ENCODE data around the gene IGFBP6. TPM values are rescaled to one million over a fixed set of nuclear protein-coding genes. Genes with fewer than 3 reads are reported as not detected.

Gene IGFBP6
- 10 to 100 TPM in 2 of 3 donors, 1 to 10 TPM in 1; 10.0 to 93.4 (median 27.1) TPM for total RNA-seq
- long read RNA-seq, donor 1, transcript IGFBP6-201 (4 exons, 1,169 nt) = major isoform, 55 of 56 reads
- long read RNA-seq, donor 1, partial matches to known transcripts = 1 of 56 reads
- long read RNA-seq, donor 1, other reads (novel, unspliced or antisense) = 0 of 56 reads
- long read RNA-seq, donor 2, transcript IGFBP6-201 (4 exons, 1,169 nt) = major isoform, 18 of 21 reads
- long read RNA-seq, donor 2, partial matches to known transcripts = 0 of 21 reads
- long read RNA-seq, donor 2, other reads (novel, unspliced or antisense) = 3 of 21 reads

GRCh38 chr12:53097564-53098353 is at the start of gene IGFBP6:
Gene IGFBP6 (plus strand): TSS chr12:53097667. CDS start chr12:53097718, 51 bp downstream.
- Histone ChIP-seq H3K36me3 (ENCODE audit: low read depth) (no peaks in the 10 kb centered on the region), H3K4me1 (ENCODE audit: low read depth) (peaks cover 17% of the 10 kb centered on the region), H3K9me3 (no peaks in the 10 kb centered on the region), H3K4me3 (no peak within 1 kb of the TSS)
- intact Hi-C loops (cut with DNase I, micrococcal nuclease) = loop anchor here in 1 of 2 donors (5.0 kb wide), 1 partner anchor 35 kb away; no protein-coding TSS in a partner anchor
- DNase-seq = peak; percentile 64 to 81 (median 75)
- TF ChIP-seq CTCF (IDR thresholded peaks at IDR 0.05) = no peak
- peak; percentile 69 for ATAC-seq

- TF ChIP-seq CTCF (IDR thresholded peaks at IDR 0.05) = no peak
- intact Hi-C loops (cut with DNase I, micrococcal nuclease) = no loop called here
- Histone ChIP-seq H3K4me3 (no peak overlapping the region), H3K36me3 (ENCODE audit: low read depth) (no peaks in the 10 kb centered on the region), H3K9me3 (no peaks in the 10 kb centered on the region), H3K4me1 (ENCODE audit: low read depth) (peaks cover 57% of the 10 kb centered on the region)
- ATAC-seq (peak; percentile 11), DNase-seq (peak; percentile 63 to 75 (median 69))
These were observed 49.3 kb upstream of the IGFBP6 start for GRCh38 chr12:53048033-53048779.

- Histone ChIP-seq H3K36me3 (ENCODE audit: low read depth) (no peaks in the 10 kb centered on the region), H3K9me3 (no peaks in the 10 kb centered on the region), H3K4me1 (ENCODE audit: low read depth) (peaks cover 64% of the 10 kb centered on the region), H3K4me3 (no peak overlapping the region)
- no peak for TF ChIP-seq CTCF (IDR thresholded peaks at IDR 0.05)
- intact Hi-C loops (cut with DNase I, micrococcal nuclease) = no loop called here
- ATAC-seq (no peak), DNase-seq (peak in 2 of 3 donors; percentile 68 to 72)
These were observed 48.6 kb upstream of the IGFBP6 start for GRCh38 chr12:53048780-53049401.

GRCh38 chr12:53049571-53050318 is 47.7 kb upstream of the IGFBP6 start, which contains the start of gene TNS2:
Gene TNS2 (plus strand): TSS chr12:53050065. CDS start chr12:53050186, 121 bp downstream.
- H3K4me3 ChIP-seq = no peak within 1 kb of the TSS
- no peaks in the 10 kb centered on the region for H3K36me3 ChIP-seq (ENCODE audit: low read depth)
- TF ChIP-seq CTCF (IDR thresholded peaks at IDR 0.05) = no peak
- peak; percentile 11 for ATAC-seq
- peak; percentile 66 to 82 (median 74) for DNase-seq
- H3K4me1 ChIP-seq (ENCODE audit: low read depth) = peaks cover 63% of the 10 kb centered on the region
- intact Hi-C loops (cut with DNase I, micrococcal nuclease) = no loop called here
- no peaks in the 10 kb centered on the region for H3K9me3 ChIP-seq
